ENCODE measurements around the gene TMEM163. TPM values are rescaled to one million over a fixed set of nuclear protein-coding genes. Genes with fewer than 3 reads are reported as not detected.
A peak's percentile ranks its signal among the peaks of the same experiment; 100 is the strongest.

TMEM163 gene
- total RNA-seq, 1 donor, result not detected

GRCh38 chr2:134410006-134410405, 308.8 kb downstream of the TMEM163 start:
- H3K9me3 ChIP-seq (ENCODE audit: low read depth, low read length), result no peaks in the 10 kb centered on the region
- no peak for TF ChIP-seq CTCF (IDR thresholded peaks at IDR 0.05; ENCODE audit: extremely low read depth, low read depth, low read length)
- no peak overlapping the region for H2AFZ ChIP-seq (ENCODE audit: low read length)
- H3K4me3 ChIP-seq (ENCODE audit: insufficient read depth, low read length), result no peak overlapping the region
- no peaks in the 10 kb centered on the region for H3K79me2 ChIP-seq (ENCODE audit: insufficient read depth, low read length)
- H3K4me1 ChIP-seq (ENCODE audit: insufficient read depth, low read length), result peaks cover 63% of the 10 kb centered on the region
- H3K27ac ChIP-seq (ENCODE audit: low read depth, low read length), result no peak overlapping the region
- no peaks in the 10 kb centered on the region for H4K20me1 ChIP-seq (ENCODE audit: insufficient read depth, low read length)
- H3K36me3 ChIP-seq (ENCODE audit: insufficient read depth, low read length), result no peaks in the 10 kb centered on the region
- DNase-seq (ENCODE audit: insufficient read length, low spot score, missing footprints), result no peak
- no peaks in the 10 kb centered on the region for H3K27me3 ChIP-seq (ENCODE audit: insufficient read depth, low read length)
- H3K4me2 ChIP-seq (ENCODE audit: insufficient read depth, low read length), result no peak overlapping the region

GRCh38 chr2:134408791-134409190, 310.0 kb downstream of the TMEM163 start:
- Histone ChIP-seq H3K9me3 (ENCODE audit: low read depth, low read length) (no peaks in the 10 kb centered on the region), H3K4me2 (ENCODE audit: insufficient read depth, low read length) (peak overlapping the region; percentile 46), H3K36me3 (ENCODE audit: insufficient read depth, low read length) (no peaks in the 10 kb centered on the region), H3K4me3 (ENCODE audit: insufficient read depth, low read length) (no peak overlapping the region), H3K27ac (ENCODE audit: low read depth, low read length) (peak overlapping the region; percentile 77), H3K79me2 (ENCODE audit: insufficient read depth, low read length) (no peaks in the 10 kb centered on the region), H2AFZ (ENCODE audit: low read length) (no peak overlapping the region), H3K4me1 (ENCODE audit: insufficient read depth, low read length) (peaks cover 70% of the 10 kb centered on the region), H3K27me3 (ENCODE audit: insufficient read depth, low read length) (no peaks in the 10 kb centered on the region), H4K20me1 (ENCODE audit: insufficient read depth, low read length) (no peaks in the 10 kb centered on the region)
- no peak for DNase-seq (ENCODE audit: insufficient read length, low spot score, missing footprints)
- TF ChIP-seq CTCF (IDR thresholded peaks at IDR 0.05; ENCODE audit: extremely low read depth, low read depth, low read length), result no peak

- H4K20me1 ChIP-seq (ENCODE audit: insufficient read depth, low read length), result no peaks in the 10 kb centered on the region
- no peak overlapping the region for H2AFZ ChIP-seq (ENCODE audit: low read length)
- no peak for TF ChIP-seq CTCF (IDR thresholded peaks at IDR 0.05; ENCODE audit: extremely low read depth, low read depth, low read length)
- no peaks in the 10 kb centered on the region for H3K9me3 ChIP-seq (ENCODE audit: low read depth, low read length)
- DNase-seq (ENCODE audit: insufficient read length, low spot score, missing footprints), result no peak
- H3K27ac ChIP-seq (ENCODE audit: low read depth, low read length), result peak overlapping the region; percentile 77
- no peaks in the 10 kb centered on the region for H3K27me3 ChIP-seq (ENCODE audit: insufficient read depth, low read length)
- no peak overlapping the region for H3K4me3 ChIP-seq (ENCODE audit: insufficient read depth, low read length)
- peaks cover 70% of the 10 kb centered on the region for H3K4me1 ChIP-seq (ENCODE audit: insufficient read depth, low read length)
- H3K4me2 ChIP-seq (ENCODE audit: insufficient read depth, low read length), result peak overlapping the region; percentile 46
- H3K36me3 ChIP-seq (ENCODE audit: insufficient read depth, low read length), result no peaks in the 10 kb centered on the region
- no peaks in the 10 kb centered on the region for H3K79me2 ChIP-seq (ENCODE audit: insufficient read depth, low read length)
Observed at GRCh38 chr2:134408386-134408785, 310.4 kb downstream of the TMEM163 start.

GRCh38 chr2:134407154-134407890, 311.5 kb downstream of the TMEM163 start:
- no peak for DNase-seq (ENCODE audit: insufficient read length, low spot score, missing footprints)
- no peaks in the 10 kb centered on the region for H4K20me1 ChIP-seq (ENCODE audit: insufficient read depth, low read length)
- no peak for TF ChIP-seq CTCF (IDR thresholded peaks at IDR 0.05; ENCODE audit: extremely low read depth, low read depth, low read length)
- no peak overlapping the region for H3K4me2 ChIP-seq (ENCODE audit: insufficient read depth, low read length)
- H3K27me3 ChIP-seq (ENCODE audit: insufficient read depth, low read length), result no peaks in the 10 kb centered on the region
- H3K27ac ChIP-seq (ENCODE audit: low read depth, low read length), result no peak overlapping the region
- H3K4me1 ChIP-seq (ENCODE audit: insufficient read depth, low read length), result peaks cover 78% of the 10 kb centered on the region
- H2AFZ ChIP-seq (ENCODE audit: low read length), result no peak overlapping the region
- no peaks in the 10 kb centered on the region for H3K79me2 ChIP-seq (ENCODE audit: insufficient read depth, low read length)
- H3K9me3 ChIP-seq (ENCODE audit: low read depth, low read length), result no peaks in the 10 kb centered on the region
- H3K36me3 ChIP-seq (ENCODE audit: insufficient read depth, low read length), result no peaks in the 10 kb centered on the region
- no peak overlapping the region for H3K4me3 ChIP-seq (ENCODE audit: insufficient read depth, low read length)

Measured in osteoblast (primary cell).